Stimulated activated memory B cell treated with anti-CD40 and anti-IgM and Interleukin-4, amounts not matched to agents 10 μg/mL and 1 μg/mL and 100 μg/mL, for 72 hours (primary cell): Measurements from ENCODE around the gene SPAG9.

ENCODE experiments used
- ATAC-seq: fragments of 150-1000 bp; cut with Tn5 transposase; 2 replicates; pipeline ENCODE4 v1.10.0; 2021
- H3K27ac Mint-ChIP-seq: one replicate; pipeline ENCODE4 v1.8.0; 2022; ENCODE audit warnings: mild to moderate bottlenecking, mixed read lengths
- H3K27me3 Mint-ChIP-seq: one replicate; pipeline ENCODE4 v1.8.0; 2022; ENCODE audit warnings: mixed read lengths
- H3K36me3 Mint-ChIP-seq: one replicate; pipeline ENCODE4 v1.8.0; 2022; ENCODE audit warnings: mixed read lengths
- H3K4me1 Mint-ChIP-seq: one replicate; pipeline ENCODE4 v1.8.0; 2022; ENCODE audit warnings: mixed read lengths
- H3K4me3 Mint-ChIP-seq: one replicate; pipeline ENCODE4 v1.8.0; 2022; ENCODE audit warnings: mild to moderate bottlenecking, moderate library complexity, mixed read lengths
- H3K9me3 Mint-ChIP-seq: one replicate; pipeline ENCODE4 v1.8.0; 2022; ENCODE audit warnings: mixed read lengths

The SPAG9 gene

GRCh38 chr17:51046046-51046445 is 74.6 kb downstream of the SPAG9 start:
- Mint-ChIP-seq H3K9me3 (no peaks in the 10 kb centered on the region), H3K27me3 (no peaks in the 10 kb centered on the region), H3K4me1 (peaks cover 14% of the 10 kb centered on the region), H3K4me3 (no peak overlapping the region), H3K36me3 (peaks cover 5% of the 10 kb centered on the region), H3K27ac (no peak overlapping the region)
- no peak for ATAC-seq

- no peak for ATAC-seq
- H3K36me3 Mint-ChIP-seq: peaks cover 2% of the 10 kb centered on the region
- H3K4me1 Mint-ChIP-seq: peaks cover 10% of the 10 kb centered on the region
- no peak overlapping the region for H3K27ac Mint-ChIP-seq
- no peaks in the 10 kb centered on the region for H3K9me3 Mint-ChIP-seq
- no peak overlapping the region for H3K4me3 Mint-ChIP-seq
- no peaks in the 10 kb centered on the region for H3K27me3 Mint-ChIP-seq
Measured at GRCh38 chr17:51045621-51046020, 75.0 kb downstream of the SPAG9 start.

- Mint-ChIP-seq H3K4me1 (peaks cover 3% of the 10 kb centered on the region), H3K36me3 (peaks cover 4% of the 10 kb centered on the region), H3K27ac (no peak overlapping the region), H3K9me3 (no peaks in the 10 kb centered on the region), H3K4me3 (no peak overlapping the region), H3K27me3 (no peaks in the 10 kb centered on the region)
- no peak for ATAC-seq
Measured at GRCh38 chr17:51044976-51045375, 75.7 kb downstream of the SPAG9 start.

GRCh38 chr17:51036084-51036483 is 84.6 kb downstream of the SPAG9 start:
- ATAC-seq: no peak
- peaks cover 40% of the 10 kb centered on the region for H3K36me3 Mint-ChIP-seq
- peak overlapping the region; percentile 20 for H3K27ac Mint-ChIP-seq
- no peaks in the 10 kb centered on the region for H3K9me3 Mint-ChIP-seq
- H3K4me1 Mint-ChIP-seq: peaks cover 25% of the 10 kb centered on the region
- no peak overlapping the region for H3K4me3 Mint-ChIP-seq
- H3K27me3 Mint-ChIP-seq: no peaks in the 10 kb centered on the region

- Mint-ChIP-seq H3K27me3 (no peaks in the 10 kb centered on the region), H3K4me3 (no peak overlapping the region), H3K36me3 (peaks cover 40% of the 10 kb centered on the region), H3K9me3 (no peaks in the 10 kb centered on the region), H3K27ac (no peak overlapping the region), H3K4me1 (peaks cover 32% of the 10 kb centered on the region)
- no peak for ATAC-seq
Measured at GRCh38 chr17:51035431-51035830, 85.2 kb downstream of the SPAG9 start.

DNA sequence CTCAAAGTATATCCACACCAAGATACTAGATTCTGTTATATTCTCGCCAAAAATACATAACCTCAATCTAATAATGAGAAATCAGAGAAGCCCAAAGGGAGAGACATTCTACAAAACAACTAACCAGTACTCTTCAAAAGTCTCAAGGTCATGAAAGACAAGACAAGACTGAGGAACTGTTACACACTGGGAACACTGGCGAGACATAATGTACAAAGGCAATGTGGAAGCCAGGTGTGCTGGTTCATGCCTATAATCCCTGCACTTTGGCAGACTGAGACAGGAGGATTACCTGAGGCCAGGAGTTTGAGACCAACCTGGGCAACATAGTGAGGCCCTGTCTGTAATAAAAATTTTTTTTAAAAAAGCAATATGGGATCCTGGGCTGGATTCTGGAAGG is 85.9 kb downstream of the SPAG9 start:
- Mint-ChIP-seq H3K4me3 (no peak overlapping the region), H3K36me3 (peaks cover 35% of the 10 kb centered on the region), H3K4me1 (peaks cover 37% of the 10 kb centered on the region), H3K27me3 (no peaks in the 10 kb centered on the region), H3K27ac (no peak overlapping the region), H3K9me3 (no peaks in the 10 kb centered on the region)
- ATAC-seq: no peak

GRCh38 chr17:51032850-51033249 is 87.8 kb downstream of the SPAG9 start:
- Mint-ChIP-seq H3K27me3 (no peaks in the 10 kb centered on the region), H3K4me3 (no peak overlapping the region), H3K4me1 (peaks cover 40% of the 10 kb centered on the region), H3K27ac (no peak overlapping the region), H3K36me3 (peaks cover 16% of the 10 kb centered on the region), H3K9me3 (no peaks in the 10 kb centered on the region)
- no peak for ATAC-seq

GRCh38 chr17:51029568-51030463 is 90.9 kb downstream of the SPAG9 start:
- no peak for ATAC-seq
- no peaks in the 10 kb centered on the region for H3K36me3 Mint-ChIP-seq
- H3K27ac Mint-ChIP-seq: peak overlapping the region; percentile 40
- peaks cover 23% of the 10 kb centered on the region for H3K4me1 Mint-ChIP-seq
- H3K27me3 Mint-ChIP-seq: no peaks in the 10 kb centered on the region
- H3K4me3 Mint-ChIP-seq: no peak overlapping the region
- H3K9me3 Mint-ChIP-seq: no peaks in the 10 kb centered on the region

- Mint-ChIP-seq H3K36me3 (no peaks in the 10 kb centered on the region), H3K4me1 (peaks cover 21% of the 10 kb centered on the region), H3K9me3 (no peaks in the 10 kb centered on the region), H3K27me3 (no peaks in the 10 kb centered on the region), H3K27ac (peak overlapping the region; percentile 40), H3K4me3 (no peak overlapping the region)
- no peak for ATAC-seq
Measured at GRCh38 chr17:51029142-51029541, 91.5 kb downstream of the SPAG9 start.

DNA sequence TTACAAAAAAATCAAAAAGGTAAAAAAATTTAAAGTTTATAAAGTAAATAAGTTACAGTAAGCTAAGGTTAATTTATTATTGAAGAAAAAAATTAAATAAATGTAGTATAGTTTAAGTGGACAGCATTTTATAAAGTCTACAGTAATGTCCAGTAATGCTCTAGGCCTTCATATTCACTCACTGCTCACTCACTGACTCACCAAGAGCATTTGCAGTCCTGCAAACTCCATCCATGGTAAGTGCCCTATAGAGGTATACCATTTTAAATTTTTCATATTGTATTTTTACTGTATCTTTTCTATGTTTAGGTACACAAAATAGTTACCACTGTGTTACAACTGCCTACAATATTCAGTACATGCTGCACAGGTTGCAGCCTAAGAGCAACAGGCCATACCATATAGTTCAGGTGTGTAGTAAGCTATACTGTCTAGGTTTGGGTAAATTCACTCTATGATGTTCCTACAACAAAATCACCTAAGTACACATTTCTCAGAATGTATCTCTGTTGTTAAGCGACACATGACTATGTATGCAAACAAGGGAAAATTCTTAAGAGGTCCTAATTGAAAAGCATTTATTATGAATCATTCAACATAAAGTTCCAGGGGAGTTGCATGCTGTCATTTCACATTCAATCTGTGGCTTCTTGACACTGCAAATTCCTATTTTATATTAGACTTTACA is 92.3 kb downstream of the SPAG9 start:
- H3K27me3 Mint-ChIP-seq: no peaks in the 10 kb centered on the region
- H3K4me1 Mint-ChIP-seq: peaks cover 21% of the 10 kb centered on the region
- H3K4me3 Mint-ChIP-seq: no peak overlapping the region
- H3K27ac Mint-ChIP-seq: no peak overlapping the region
- ATAC-seq: no peak
- H3K9me3 Mint-ChIP-seq: no peaks in the 10 kb centered on the region
- H3K36me3 Mint-ChIP-seq: no peaks in the 10 kb centered on the region

- H3K4me3 Mint-ChIP-seq: no peak overlapping the region
- no peak overlapping the region for H3K27ac Mint-ChIP-seq
- no peak for ATAC-seq
- peaks cover 9% of the 10 kb centered on the region for H3K4me1 Mint-ChIP-seq
- H3K9me3 Mint-ChIP-seq: no peaks in the 10 kb centered on the region
- H3K27me3 Mint-ChIP-seq: no peaks in the 10 kb centered on the region
- H3K36me3 Mint-ChIP-seq: peaks cover 26% of the 10 kb centered on the region
Measured at GRCh38 chr17:51018541-51018940, 102.1 kb downstream of the SPAG9 start.

DNA sequence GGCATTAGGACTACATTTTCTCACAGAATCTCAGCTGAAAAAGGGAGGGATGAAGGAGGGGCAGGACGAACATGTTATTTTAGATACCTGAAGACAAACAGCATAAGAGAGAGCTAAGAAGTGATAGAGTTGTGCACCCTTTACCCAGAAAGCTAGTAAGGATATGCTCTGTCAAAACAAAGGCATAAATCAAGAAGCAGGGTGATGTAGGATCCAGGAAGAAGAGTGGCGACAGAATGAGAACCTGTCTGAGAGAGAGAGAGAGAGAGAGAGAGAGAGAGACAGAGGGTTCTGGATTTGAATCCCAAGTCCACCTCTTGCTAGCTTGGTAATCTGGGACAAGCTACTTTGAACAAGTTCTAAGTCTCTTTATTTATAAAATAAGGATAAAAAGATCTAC is 103.4 kb downstream of the SPAG9 start:
- peaks cover 9% of the 10 kb centered on the region for H3K4me1 Mint-ChIP-seq
- H3K27me3 Mint-ChIP-seq: no peaks in the 10 kb centered on the region
- H3K27ac Mint-ChIP-seq: no peak overlapping the region
- no peak for ATAC-seq
- H3K4me3 Mint-ChIP-seq: no peak overlapping the region
- H3K9me3 Mint-ChIP-seq: no peaks in the 10 kb centered on the region
- peaks cover 26% of the 10 kb centered on the region for H3K36me3 Mint-ChIP-seq

- H3K36me3 Mint-ChIP-seq: peaks cover 26% of the 10 kb centered on the region
Measured at GRCh38 chr17:51016099-51016498, 104.6 kb downstream of the SPAG9 start.

DNA sequence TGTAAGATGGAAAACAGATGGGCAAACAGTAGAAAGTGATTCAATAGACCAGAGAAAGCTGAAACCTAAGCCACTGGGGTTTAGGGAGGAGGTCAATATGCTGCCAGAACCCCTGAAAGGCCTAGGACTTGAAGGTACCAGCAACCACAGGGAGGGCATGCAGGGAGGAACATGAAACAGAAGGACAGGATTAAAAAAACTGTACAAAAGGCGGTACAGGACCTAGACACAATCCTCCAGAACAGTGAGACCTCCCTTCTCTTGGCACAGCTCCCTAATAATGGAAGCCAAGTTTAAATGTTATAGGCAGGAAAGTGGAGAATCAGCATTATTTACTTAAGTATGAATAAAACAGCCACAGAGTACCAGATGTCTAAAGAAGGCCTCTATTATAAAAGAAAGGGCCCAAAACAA is 105.5 kb downstream of the SPAG9 start:
- no peak overlapping the region for H3K4me3 Mint-ChIP-seq
- no peaks in the 10 kb centered on the region for H3K9me3 Mint-ChIP-seq
- peak overlapping the region; percentile 69 for H3K27ac Mint-ChIP-seq
- H3K27me3 Mint-ChIP-seq: no peaks in the 10 kb centered on the region
- peaks cover 35% of the 10 kb centered on the region for H3K36me3 Mint-ChIP-seq
- peaks cover 9% of the 10 kb centered on the region for H3K4me1 Mint-ChIP-seq
- no peak for ATAC-seq

More at GRCh38 chr17:51016099-51016498, 104.6 kb downstream of the SPAG9 start:
- no peaks in the 10 kb centered on the region for H3K27me3 Mint-ChIP-seq
- no peaks in the 10 kb centered on the region for H3K9me3 Mint-ChIP-seq
- no peak for ATAC-seq
- H3K27ac Mint-ChIP-seq: peak overlapping the region; percentile 69
- peaks cover 9% of the 10 kb centered on the region for H3K4me1 Mint-ChIP-seq
- no peak overlapping the region for H3K4me3 Mint-ChIP-seq

DNA sequence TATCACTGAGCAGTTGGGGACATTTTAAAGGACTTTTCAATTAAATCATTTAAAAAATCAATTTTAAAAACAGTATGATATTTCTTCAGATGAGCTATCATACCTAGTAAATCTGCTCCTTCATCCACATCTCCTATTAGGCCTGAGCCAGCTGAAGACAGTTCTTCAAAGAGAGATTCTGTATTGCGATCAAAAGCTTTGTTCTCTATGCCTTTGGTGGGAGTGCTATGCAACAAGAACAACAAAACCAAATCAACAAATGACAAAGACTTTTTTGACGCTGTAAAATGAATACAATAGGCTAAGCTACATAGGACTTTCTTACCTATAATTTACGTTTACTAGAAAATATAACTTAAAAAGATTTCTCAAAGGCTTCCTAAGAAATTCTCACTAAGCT is 106.5 kb downstream of the SPAG9 start:
- Mint-ChIP-seq H3K27ac (no peak overlapping the region), H3K4me1 (peaks cover 9% of the 10 kb centered on the region), H3K27me3 (no peaks in the 10 kb centered on the region), H3K36me3 (peaks cover 37% of the 10 kb centered on the region), H3K9me3 (no peaks in the 10 kb centered on the region), H3K4me3 (no peak overlapping the region)
- ATAC-seq: no peak

- no peaks in the 10 kb centered on the region for H3K27me3 Mint-ChIP-seq
- no peak overlapping the region for H3K27ac Mint-ChIP-seq
- H3K36me3 Mint-ChIP-seq: peaks cover 43% of the 10 kb centered on the region
- H3K4me1 Mint-ChIP-seq: peaks cover 9% of the 10 kb centered on the region
- no peak for ATAC-seq
- H3K9me3 Mint-ChIP-seq: no peaks in the 10 kb centered on the region
- H3K4me3 Mint-ChIP-seq: no peak overlapping the region
Measured at GRCh38 chr17:51013322-51013721, 107.3 kb downstream of the SPAG9 start.
